Fibroblast of lung (primary cell): ENCODE results near the gene GTF2A2. TPM values are rescaled to one million over a fixed set of nuclear protein-coding genes. Genes with fewer than 3 reads are reported as not detected.

Experiments
- DNase-seq, 2 donors: peaks; one replicate each; pipeline versions ENCODE4 v3.0.0 to v3.0.0-alpha.2; 2010; ENCODE audit warnings: low read depth in 2 of 2
- H2AFZ ChIP-seq: 2 replicates; pipeline ENCODE4 v1.5.1; 2012; ENCODE audit warnings: low read length, control low read depth, inconsistent platforms
- H3K27ac ChIP-seq: 2 replicates; pipeline ENCODE4 v1.5.1; 2011; ENCODE audit warnings: low read length, control low read depth; ENCODE audit not compliant: insufficient read depth
- H3K27me3 ChIP-seq: 2 replicates; pipeline ENCODE4 v1.5.1; 2011; ENCODE audit warnings: mild to moderate bottlenecking, low read length; ENCODE audit not compliant: control insufficient read depth, insufficient read depth
- H3K36me3 ChIP-seq: 2 replicates; pipeline ENCODE4 v1.5.1; 2011; ENCODE audit warnings: low read length; ENCODE audit not compliant: control insufficient read depth, insufficient read depth
- H3K4me1 ChIP-seq: 2 replicates; pipeline ENCODE4 v1.5.1; 2011; ENCODE audit warnings: low read length; ENCODE audit not compliant: control insufficient read depth, insufficient read depth; ENCODE audit errors: extremely low read depth
- H3K4me2 ChIP-seq: 2 replicates; pipeline ENCODE4 v1.5.1; 2011; ENCODE audit warnings: low read length, control low read depth; ENCODE audit not compliant: insufficient read depth; ENCODE audit errors: extremely low read depth
- H3K4me3 ChIP-seq, 4 experiments: fragments of 200-600 bp in 1 of 4; sonication (generic) in 1 of 4; replicated peaks in 1 of 4; 2 replicates each; pipeline ENCODE4 v1.5.1; 2011 to 2016; ENCODE audit warnings: low read length in 4 of 4, low read depth in 3 of 4, mild to moderate bottlenecking in 3 of 4, control low read depth in 2 of 4, inconsistent platforms in 1 of 4, mixed read lengths in 1 of 4; ENCODE audit not compliant: insufficient read depth in 1 of 4; ENCODE audit errors: control extremely low read depth in 1 of 4
- H3K79me2 ChIP-seq: 2 replicates; pipeline ENCODE4 v1.5.1; 2012; ENCODE audit warnings: mild to moderate bottlenecking, low read length, inconsistent platforms; ENCODE audit not compliant: control insufficient read depth, insufficient read depth
- H3K9ac ChIP-seq: 2 replicates; pipeline ENCODE4 v1.5.1; 2011; ENCODE audit warnings: mild to moderate bottlenecking, low read length, control low read depth; ENCODE audit not compliant: insufficient read depth
- H3K9me3 ChIP-seq: 2 replicates; pipeline ENCODE4 v1.5.1; 2012; ENCODE audit warnings: low read depth, low read length; ENCODE audit not compliant: control insufficient read depth, insufficient read depth
- H4K20me1 ChIP-seq: 2 replicates; pipeline ENCODE4 v1.5.1; 2011; ENCODE audit warnings: low read length; ENCODE audit not compliant: control insufficient read depth, insufficient read depth; ENCODE audit errors: extremely low read depth
- EZH2 ChIP-seq: IDR thresholded peaks from 2 replicates; pipeline ENCODE4 v1.5.1; 2012; ENCODE audit warnings: low read length, control low read depth, mild to moderate bottlenecking; ENCODE audit errors: missing control alignments
- polyA plus RNA-seq, 2 donors: library from polyadenylated mRNA; depleted of rRNA in 1 of 2; stranded (reverse) in 1 of 2; unstranded in 1 of 2; fragments of >200 nt; gene quantifications; 2 replicates each; pipeline ENCODE4 v1.2.1, GENCODE V29; 2011 to 2012; ENCODE audit warnings: missing spikeins in 1 of 2
- total RNA-seq: library from RNA; depleted of rRNA; stranded (reverse); fragments of >200 nt; gene quantifications from 2 replicates; pipeline ENCODE4 v1.2.1, GENCODE V29; 2014
- TF ChIP-seq, protein P1 (sequence below), 2 donors: IDR thresholded peaks in 1 of 2; conservative IDR thresholded peaks in 1 of 2; 1 replicate in 1 of 2; 2 replicates in 1 of 2; pipeline ENCODE4 v1.5.1; 2011 to 2012; ENCODE audit warnings: low read length in 2 of 2, control low read depth in 1 of 2, inconsistent platforms in 1 of 2, low read depth in 1 of 2, mild to moderate bottlenecking in 1 of 2

Gene GTF2A2
- total and polyA plus RNA-seq, 2 donors (not counting 1 experiment from before 2014, with no cell fraction given): 49.7 to 66.2 TPM

- H3K27ac ChIP-seq: no peak overlapping the region
- H3K9me3 ChIP-seq: no peaks in the 10 kb centered on the region
- H3K79me2 ChIP-seq: peaks cover 32% of the 10 kb centered on the region
- no peak overlapping the region for H2AFZ ChIP-seq
- H3K4me2 ChIP-seq: no peak overlapping the region
- H3K27me3 ChIP-seq: no peaks in the 10 kb centered on the region
- no peak overlapping the region for H3K4me3 ChIP-seq
- H3K9ac ChIP-seq: no peak overlapping the region
- H3K36me3 ChIP-seq: peaks cover 12% of the 10 kb centered on the region
- DNase-seq: no peak
- no peak for TF ChIP-seq EZH2
- TF ChIP-seq, protein P1, sequence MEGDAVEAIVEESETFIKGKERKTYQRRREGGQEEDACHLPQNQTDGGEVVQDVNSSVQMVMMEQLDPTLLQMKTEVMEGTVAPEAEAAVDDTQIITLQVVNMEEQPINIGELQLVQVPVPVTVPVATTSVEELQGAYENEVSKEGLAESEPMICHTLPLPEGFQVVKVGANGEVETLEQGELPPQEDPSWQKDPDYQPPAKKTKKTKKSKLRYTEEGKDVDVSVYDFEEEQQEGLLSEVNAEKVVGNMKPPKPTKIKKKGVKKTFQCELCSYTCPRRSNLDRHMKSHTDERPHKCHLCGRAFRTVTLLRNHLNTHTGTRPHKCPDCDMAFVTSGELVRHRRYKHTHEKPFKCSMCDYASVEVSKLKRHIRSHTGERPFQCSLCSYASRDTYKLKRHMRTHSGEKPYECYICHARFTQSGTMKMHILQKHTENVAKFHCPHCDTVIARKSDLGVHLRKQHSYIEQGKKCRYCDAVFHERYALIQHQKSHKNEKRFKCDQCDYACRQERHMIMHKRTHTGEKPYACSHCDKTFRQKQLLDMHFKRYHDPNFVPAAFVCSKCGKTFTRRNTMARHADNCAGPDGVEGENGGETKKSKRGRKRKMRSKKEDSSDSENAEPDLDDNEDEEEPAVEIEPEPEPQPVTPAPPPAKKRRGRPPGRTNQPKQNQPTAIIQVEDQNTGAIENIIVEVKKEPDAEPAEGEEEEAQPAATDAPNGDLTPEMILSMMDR (conservative IDR thresholded peaks at IDR 0.05 in 1 of 2, IDR thresholded peaks at IDR 0.05 in 1 of 2; ENCODE audit: low read depth in 1 of 2, low read length in 2 of 2): no peak
- H4K20me1 ChIP-seq: peaks cover 4% of the 10 kb centered on the region
- H3K4me1 ChIP-seq: peaks cover 2% of the 10 kb centered on the region
Observed at GRCh38 chr15:59680346-59680745, 23.0 kb upstream of the GTF2A2 start.

DNA sequence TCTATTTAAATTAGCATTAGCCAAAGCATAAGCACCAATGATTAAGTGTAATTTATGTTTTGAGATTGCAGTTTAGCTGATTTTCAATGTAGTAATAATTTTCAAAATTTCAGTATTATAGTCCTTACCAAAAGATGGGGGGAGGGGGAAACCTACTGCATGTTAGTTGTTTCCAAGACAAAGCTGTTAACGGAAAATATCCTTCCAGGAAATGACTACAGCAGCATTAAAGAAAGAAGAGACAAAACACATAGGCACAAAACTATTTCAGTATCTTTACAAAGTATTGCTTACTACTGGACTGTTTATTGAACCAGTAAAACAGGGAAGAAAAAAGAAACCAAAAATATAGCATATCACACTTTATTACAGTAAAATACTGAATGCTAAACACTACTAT is 21.3 kb upstream of the GTF2A2 start:
- Histone ChIP-seq H3K79me2 (peaks cover 14% of the 10 kb centered on the region), H3K9me3 (no peaks in the 10 kb centered on the region), H3K4me2 (no peak overlapping the region), H3K4me3 (no peak overlapping the region), H2AFZ (no peak overlapping the region), H3K36me3 (peaks cover 15% of the 10 kb centered on the region), H3K9ac (no peak overlapping the region), H4K20me1 (no peaks in the 10 kb centered on the region), H3K27ac (no peak overlapping the region), H3K27me3 (no peaks in the 10 kb centered on the region), H3K4me1 (no peaks in the 10 kb centered on the region)
- TF ChIP-seq, protein P1 (conservative IDR thresholded peaks at IDR 0.05 in 1 of 2, IDR thresholded peaks at IDR 0.05 in 1 of 2; ENCODE audit: low read depth in 1 of 2, low read length in 2 of 2): no peak
- no peak for TF ChIP-seq EZH2
- no peak for DNase-seq

DNA sequence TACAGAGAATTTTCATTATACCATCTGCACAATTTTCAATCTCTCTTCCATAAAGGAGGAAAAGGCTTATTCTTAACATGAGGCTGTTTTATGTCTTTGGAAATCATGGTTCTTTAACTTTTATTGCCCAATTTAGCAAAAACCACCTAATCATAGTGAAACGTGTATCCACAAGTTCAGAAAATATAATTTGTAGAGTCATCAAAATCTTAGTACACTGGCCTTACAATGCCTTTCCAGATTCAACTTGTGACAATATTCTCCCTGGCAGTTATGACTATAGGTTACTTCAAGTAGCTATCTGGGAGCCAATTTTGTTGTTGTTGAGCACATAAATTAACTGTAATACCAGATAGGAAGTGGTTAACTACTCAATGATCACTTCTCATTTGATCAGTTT is 20.9 kb upstream of the GTF2A2 start:
- Histone ChIP-seq H3K36me3 (peaks cover 15% of the 10 kb centered on the region), H3K4me3 (no peak overlapping the region), H3K4me2 (no peak overlapping the region), H3K27ac (no peak overlapping the region), H3K27me3 (no peaks in the 10 kb centered on the region), H3K79me2 (peaks cover 10% of the 10 kb centered on the region), H4K20me1 (no peaks in the 10 kb centered on the region), H3K9ac (no peak overlapping the region), H3K4me1 (no peaks in the 10 kb centered on the region), H2AFZ (no peak overlapping the region), H3K9me3 (no peaks in the 10 kb centered on the region)
- no peak for DNase-seq
- TF ChIP-seq EZH2: no peak
- TF ChIP-seq, protein P1 (conservative IDR thresholded peaks at IDR 0.05 in 1 of 2, IDR thresholded peaks at IDR 0.05 in 1 of 2; ENCODE audit: low read depth in 1 of 2, low read length in 2 of 2): no peak
